Mononuclear cell (primary cell): ENCODE results near the gene ORMDL3. TPM values are rescaled to one million over a fixed set of nuclear protein-coding genes. Genes with fewer than 3 reads are reported as not detected.
"Not testable (repeated sequence)": the region's sequence is repeated elsewhere in the genome, so short reads cannot be mapped to it uniquely, and the experiment has no call there.

Experiments
- H3K27me3 ChIP-seq: 2 replicates; pipeline ENCODE4 v1.6.0; 2011; ENCODE audit warnings: low read length, control low read depth; ENCODE audit not compliant: insufficient read depth
- H3K4me1 ChIP-seq: 2 replicates; pipeline ENCODE4 v1.5.1; 2011; ENCODE audit warnings: mild to moderate bottlenecking, low read length, control low read depth; ENCODE audit not compliant: insufficient read depth
- H3K4me3 ChIP-seq: 2 replicates; pipeline ENCODE4 v1.5.1; 2011; ENCODE audit warnings: mild to moderate bottlenecking, low read length, moderate library complexity
- H3K9me3 ChIP-seq: 2 replicates; pipeline ENCODE4 v1.5.1; 2011; ENCODE audit warnings: low read depth, mild to moderate bottlenecking, control low read depth, low read length
- total RNA-seq: library from RNA; depleted of rRNA; stranded (reverse); fragments of >200 nt; gene quantifications from one replicate; pipeline ENCODE4 v1.2.3, GENCODE V29; 2012

The ORMDL3 gene
- total RNA-seq, 1 donor, result 57.3 TPM

- peaks cover 82% of the 10 kb centered on the region for H3K4me1 ChIP-seq
Observed at GRCh38 chr17:39923230-39923629, 4.2 kb downstream of the ORMDL3 start.

GRCh38 chr17:39922006-39922405, 5.4 kb downstream of the ORMDL3 start:
- H3K9me3 ChIP-seq, result no peaks in the 10 kb centered on the region
- no peak overlapping the region for H3K4me3 ChIP-seq
- H3K27me3 ChIP-seq, result no peaks in the 10 kb centered on the region
- H3K4me1 ChIP-seq, result peaks cover 77% of the 10 kb centered on the region

More at GRCh38 chr17:39923230-39923629, 4.2 kb downstream of the ORMDL3 start:
- no peaks in the 10 kb centered on the region for H3K27me3 ChIP-seq
- no peaks in the 10 kb centered on the region for H3K9me3 ChIP-seq
- no peak overlapping the region for H3K4me3 ChIP-seq

- no peaks in the 10 kb centered on the region for H3K27me3 ChIP-seq
- no peak overlapping the region for H3K4me3 ChIP-seq
- H3K9me3 ChIP-seq, result no peaks in the 10 kb centered on the region
- peaks cover 71% of the 10 kb centered on the region for H3K4me1 ChIP-seq
Observed at GRCh38 chr17:39921323-39921722, 6.1 kb downstream of the ORMDL3 start.

- H3K9me3 ChIP-seq, result no peaks in the 10 kb centered on the region
- no peak overlapping the region for H3K4me3 ChIP-seq
- H3K27me3 ChIP-seq, result no peaks in the 10 kb centered on the region
- H3K4me1 ChIP-seq, result peaks cover 63% of the 10 kb centered on the region
Observed at GRCh38 chr17:39920218-39921210, 6.9 kb downstream of the ORMDL3 start.

GRCh38 chr17:39919087-39919683, 8.2 kb downstream of the ORMDL3 start:
- H3K4me1 ChIP-seq, result peaks cover 49% of the 10 kb centered on the region
- H3K27me3 ChIP-seq, result no peaks in the 10 kb centered on the region
- no peaks in the 10 kb centered on the region for H3K9me3 ChIP-seq
- no peak overlapping the region for H3K4me3 ChIP-seq

- Histone ChIP-seq H3K4me1 (peaks cover 27% of the 10 kb centered on the region), H3K27me3 (no peaks in the 10 kb centered on the region), H3K4me3 (no peak overlapping the region), H3K9me3 (no peaks in the 10 kb centered on the region)
Observed at GRCh38 chr17:39916918-39917317, 10.5 kb downstream of the ORMDL3 start.

- no peak overlapping the region for H3K4me3 ChIP-seq
- no peaks in the 10 kb centered on the region for H3K9me3 ChIP-seq
- peaks cover 13% of the 10 kb centered on the region for H3K4me1 ChIP-seq
- no peaks in the 10 kb centered on the region for H3K27me3 ChIP-seq
Observed at GRCh38 chr17:39915559-39915958, 11.8 kb downstream of the ORMDL3 start.

GRCh38 chr17:39913989-39914388, 13.4 kb downstream of the ORMDL3 start:
- no peaks in the 10 kb centered on the region for H3K27me3 ChIP-seq

GRCh38 chr17:39908789-39909352, 18.5 kb downstream of the ORMDL3 start:
- no peaks in the 10 kb centered on the region for H3K27me3 ChIP-seq
- H3K4me1 ChIP-seq, result peaks cover 3% of the 10 kb centered on the region
- no peaks in the 10 kb centered on the region for H3K9me3 ChIP-seq
- H3K4me3 ChIP-seq, result no peak overlapping the region

More at GRCh38 chr17:39913989-39914388, 13.4 kb downstream of the ORMDL3 start:
- Histone ChIP-seq H3K4me1 (peaks cover 7% of the 10 kb centered on the region), H3K4me3 (no peak overlapping the region), H3K9me3 (no peaks in the 10 kb centered on the region)

GRCh38 chr17:39904990-39905288, 22.5 kb downstream of the ORMDL3 start:
- no peak overlapping the region for H3K4me3 ChIP-seq
- H3K9me3 ChIP-seq, result no peaks in the 10 kb centered on the region
- no peaks in the 10 kb centered on the region for H3K27me3 ChIP-seq
- H3K4me1 ChIP-seq, result peaks cover 15% of the 10 kb centered on the region

GRCh38 chr17:39903158-39903884, 24.1 kb downstream of the ORMDL3 start:
- Histone ChIP-seq H3K9me3 (no peaks in the 10 kb centered on the region), H3K27me3 (no peaks in the 10 kb centered on the region), H3K4me1 (peaks cover 15% of the 10 kb centered on the region), H3K4me3 (no peak overlapping the region)

GRCh38 chr17:39902027-39902426, 25.4 kb downstream of the ORMDL3 start:
- H3K9me3 ChIP-seq, H3K27me3 ChIP-seq, H3K4me3 ChIP-seq: not testable (repeated sequence)
- H3K4me1 ChIP-seq, result peaks cover 15% of the 10 kb centered on the region

- H3K4me1 ChIP-seq, result peaks cover 19% of the 10 kb centered on the region
- H3K4me3 ChIP-seq, result no peak overlapping the region
- H3K27me3 ChIP-seq, result no peaks in the 10 kb centered on the region
- H3K9me3 ChIP-seq, result no peaks in the 10 kb centered on the region
Observed at GRCh38 chr17:39899215-39899614, 28.2 kb downstream of the ORMDL3 start.

GRCh38 chr17:39898088-39898487, 29.3 kb downstream of the ORMDL3 start:
- Histone ChIP-seq H3K27me3 (no peaks in the 10 kb centered on the region), H3K4me1 (peaks cover 8% of the 10 kb centered on the region), H3K9me3 (no peaks in the 10 kb centered on the region), H3K4me3 (no peak overlapping the region)
